Activated T-helper 2 cell treated with anti-CD3 and anti-CD28 coated beads, Interferon-gamma antibody, Interleukin-2, Interleukin-4, amounts not matched to agents 10 μg/mL and 5 μg/mL and 100 μg/mL, durations not matched to agents 14 hours and 24 hours and 36 hours (primary cell): ENCODE data around the gene SCAMP3. TPM values are rescaled to one million over a fixed set of nuclear protein-coding genes. Genes with fewer than 3 reads are reported as not detected.
"Not testable (repeated sequence)": the region's sequence is repeated elsewhere in the genome, so short reads cannot be mapped to it uniquely, and the experiment has no call there.

Experiments
- DNase-seq: peaks from one replicate; pipeline ENCODE4 v3.0.0; 2021; ENCODE audit warnings: low spot score
- H3K27ac Mint-ChIP-seq: one replicate; pipeline ENCODE4 v1.8.0; 2021; ENCODE audit warnings: mixed read lengths
- H3K27me3 Mint-ChIP-seq: one replicate; pipeline ENCODE4 v1.8.0; 2021; ENCODE audit warnings: low read depth, mixed read lengths
- H3K36me3 Mint-ChIP-seq: one replicate; pipeline ENCODE4 v1.8.0; 2021; ENCODE audit warnings: low read depth, mixed read lengths
- H3K4me1 Mint-ChIP-seq: one replicate; pipeline ENCODE4 v1.8.0; 2021; ENCODE audit warnings: low read depth, mixed read lengths
- H3K4me3 Mint-ChIP-seq: one replicate; pipeline ENCODE4 v1.8.0; 2021; ENCODE audit warnings: low read depth, mild to moderate bottlenecking, moderate library complexity, mixed read lengths
- H3K9me3 Mint-ChIP-seq: one replicate; pipeline ENCODE4 v1.8.0; 2021; ENCODE audit warnings: mixed read lengths
- intact Hi-C: fragments of 100-400 bp; cut with micrococcal nuclease; formaldehyde crosslinking; loops from one replicate; pipeline ENCODE4 v1.15.1; 2023
- total RNA-seq: library from RNA; stranded (reverse); gene quantifications from 2 replicates; pipeline ENCODE4 v1.2.3, GENCODE V29; 2022

The SCAMP3 gene
- total RNA-seq, 1 donor from 2014 or later: 113 TPM

GRCh38 chr1:155246796-155247195, 15.4 kb downstream of the SCAMP3 start:
- H3K27me3 Mint-ChIP-seq, H3K27ac Mint-ChIP-seq, DNase-seq, intact Hi-C loops, H3K4me3 Mint-ChIP-seq, H3K9me3 Mint-ChIP-seq: not testable (repeated sequence)
- Mint-ChIP-seq H3K4me1 (peaks cover 24% of the 10 kb centered on the region), H3K36me3 (peaks cover 20% of the 10 kb centered on the region)

DNA sequence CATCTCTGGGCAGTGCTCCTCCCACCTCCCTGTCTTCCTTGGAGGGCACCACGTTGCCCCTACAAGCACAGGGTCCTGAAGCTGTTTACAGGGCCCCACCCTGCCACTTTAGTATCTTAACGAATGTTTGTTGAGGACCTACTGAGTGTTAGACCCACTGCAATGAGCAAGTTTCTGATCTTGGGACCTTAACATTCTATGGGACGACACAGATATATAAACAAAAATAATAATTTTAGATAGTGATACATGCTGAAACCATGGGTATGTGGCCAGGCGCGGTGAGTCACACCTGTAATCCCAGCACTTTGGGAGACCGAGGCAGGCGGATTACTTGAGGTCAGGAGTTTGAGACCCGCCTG, 17.0 kb downstream of the SCAMP3 start:
- peaks cover 20% of the 10 kb centered on the region for H3K36me3 Mint-ChIP-seq
- peak overlapping the region; percentile 77 for H3K4me3 Mint-ChIP-seq
- H3K9me3 Mint-ChIP-seq: no peaks in the 10 kb centered on the region
- intact Hi-C loops: no loop called here
- no peak for DNase-seq
- peak overlapping the region; percentile 87 for H3K27ac Mint-ChIP-seq
- peaks cover 2% of the 10 kb centered on the region for H3K27me3 Mint-ChIP-seq
- peaks cover 35% of the 10 kb centered on the region for H3K4me1 Mint-ChIP-seq

- no peaks in the 10 kb centered on the region for H3K9me3 Mint-ChIP-seq
- peaks cover 20% of the 10 kb centered on the region for H3K36me3 Mint-ChIP-seq
- peaks cover 32% of the 10 kb centered on the region for H3K4me1 Mint-ChIP-seq
Measured at GRCh38 chr1:155244368-155245162, 17.6 kb downstream of the SCAMP3 start.

GRCh38 chr1:155242805-155243358, 19.3 kb downstream of the SCAMP3 start:
- Mint-ChIP-seq H3K36me3 (peaks cover 25% of the 10 kb centered on the region), H3K27me3 (peaks cover 2% of the 10 kb centered on the region), H3K27ac (peak overlapping the region; percentile 83), H3K9me3 (no peaks in the 10 kb centered on the region), H3K4me3 (peak overlapping the region; percentile 77), H3K4me1 (peaks cover 32% of the 10 kb centered on the region)
- DNase-seq: no peak
- intact Hi-C loops: loop anchor here (5.0 kb wide), 3 partner anchors 36 to 444 kb away; partner anchors contain the start of genes DAP3, MTX1, THBS3 and YY1AP1

More at GRCh38 chr1:155244368-155245162, 17.6 kb downstream of the SCAMP3 start:
- intact Hi-C loops: loop anchor here (1.0 to 5.0 kb wide), 4 partner anchors 17 to 443 kb away; partner anchors contain the start of genes DAP3, MTX1, THBS3 and YY1AP1
- DNase-seq: peak; percentile 97
- peak overlapping the region; percentile 87 for H3K27ac Mint-ChIP-seq
- H3K27me3 Mint-ChIP-seq: peaks cover 2% of the 10 kb centered on the region
- H3K4me3 Mint-ChIP-seq: peak overlapping the region; percentile 77

DNA sequence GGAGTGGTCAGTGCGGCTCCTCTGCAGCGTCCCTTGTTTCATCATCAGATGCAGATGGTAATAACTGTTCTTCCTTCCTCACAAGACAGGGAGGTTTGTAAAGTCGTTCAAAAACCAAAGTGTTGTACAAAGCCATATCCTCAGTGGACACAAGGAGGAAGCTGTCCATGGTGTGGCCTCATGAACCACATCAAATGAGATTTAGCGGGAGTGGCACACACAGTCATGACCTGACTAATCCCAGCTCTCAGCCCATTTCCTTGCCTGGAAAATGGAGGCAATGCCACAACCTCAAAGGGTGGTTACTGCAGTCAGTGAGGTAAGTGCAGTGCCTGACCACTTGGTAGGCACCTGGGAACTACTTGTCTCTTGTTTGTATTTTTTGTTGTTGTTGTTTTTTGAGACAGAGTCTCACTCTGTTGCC, 20.3 kb downstream of the SCAMP3 start:
- Mint-ChIP-seq H3K36me3 (peaks cover 19% of the 10 kb centered on the region), H3K4me1 (peaks cover 32% of the 10 kb centered on the region), H3K4me3 (peak overlapping the region; percentile 81), H3K27ac (peak overlapping the region; percentile 75), H3K9me3 (no peaks in the 10 kb centered on the region), H3K27me3 (peaks cover 2% of the 10 kb centered on the region)
- no peak for DNase-seq
- intact Hi-C loops: loop anchor here (5.0 kb wide), 3 partner anchors 35 to 445 kb away; partner anchors contain the start of genes DAP3, MTX1, THBS3 and YY1AP1

GRCh38 chr1:155241069-155241679, 21.0 kb downstream of the SCAMP3 start:
- intact Hi-C loops: loop anchor here (5.0 kb wide), 3 partner anchors 34 to 446 kb away; partner anchors contain the start of genes DAP3, MTX1, THBS3 and YY1AP1
- DNase-seq: peak; percentile 67
- Mint-ChIP-seq H3K27ac (peak overlapping the region; percentile 75), H3K4me1 (peaks cover 32% of the 10 kb centered on the region), H3K4me3 (peak overlapping the region; percentile 81), H3K27me3 (peaks cover 2% of the 10 kb centered on the region), H3K9me3 (no peaks in the 10 kb centered on the region), H3K36me3 (peaks cover 16% of the 10 kb centered on the region)

GRCh38 chr1:155236451-155236850, 25.7 kb downstream of the SCAMP3 start:
- intact Hi-C loops: no loop called here
- Mint-ChIP-seq H3K27me3 (no peaks in the 10 kb centered on the region), H3K36me3 (peaks cover 16% of the 10 kb centered on the region), H3K4me3 (no peak overlapping the region), H3K9me3 (no peaks in the 10 kb centered on the region), H3K27ac (no peak overlapping the region), H3K4me1 (peaks cover 12% of the 10 kb centered on the region)
- DNase-seq: no peak

DNA sequence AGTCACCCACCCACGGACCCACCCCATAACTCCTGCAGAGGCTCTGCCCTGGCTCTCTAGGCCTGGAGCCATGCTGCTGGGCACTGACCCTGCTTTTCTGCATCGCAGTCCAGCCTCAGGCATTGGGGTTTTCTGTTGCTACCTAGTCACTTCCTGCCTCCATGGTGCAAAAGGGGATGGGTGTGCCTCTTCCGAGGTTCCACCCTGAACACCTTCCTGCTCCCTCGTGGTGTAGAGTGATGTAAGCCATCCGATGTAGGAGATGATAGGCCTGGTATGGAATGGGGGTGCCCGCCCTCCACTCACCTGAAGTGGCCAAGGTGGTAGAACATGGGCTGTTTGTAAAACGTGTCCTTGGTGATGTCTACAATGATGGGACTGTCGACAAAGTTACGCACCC, 26.8 kb downstream of the SCAMP3 start:
- DNase-seq, H3K4me3 Mint-ChIP-seq, H3K9me3 Mint-ChIP-seq, intact Hi-C loops, H3K4me1 Mint-ChIP-seq, H3K27me3 Mint-ChIP-seq: not testable (repeated sequence)
- Mint-ChIP-seq H3K27ac (peak overlapping the region; percentile 35), H3K36me3 (peaks cover 16% of the 10 kb centered on the region)

DNA sequence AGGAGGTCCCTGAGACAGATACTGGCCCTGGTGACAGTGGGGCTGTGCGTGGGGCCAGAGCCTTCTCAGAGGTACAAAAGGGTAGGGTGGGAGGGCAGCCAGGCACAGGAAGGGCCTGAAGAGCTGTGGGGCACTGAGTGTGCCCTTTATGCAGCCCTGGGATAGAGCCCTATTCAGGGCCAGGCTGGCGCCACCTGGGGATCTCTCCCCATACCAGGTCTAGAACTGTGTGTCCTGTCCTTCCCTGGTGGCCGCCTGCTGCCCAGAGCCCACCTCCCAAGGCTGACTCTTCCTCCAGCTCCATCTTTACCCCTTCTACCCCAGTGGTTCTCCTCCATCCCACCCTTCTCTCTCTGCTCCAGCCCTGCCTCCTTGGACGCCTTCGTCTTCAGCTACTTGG, 28.7 kb downstream of the SCAMP3 start:
- H3K4me3 Mint-ChIP-seq, H3K27me3 Mint-ChIP-seq, H3K4me1 Mint-ChIP-seq, H3K9me3 Mint-ChIP-seq, DNase-seq, H3K27ac Mint-ChIP-seq, intact Hi-C loops: not testable (repeated sequence)
- H3K36me3 Mint-ChIP-seq: peaks cover 12% of the 10 kb centered on the region

DNA sequence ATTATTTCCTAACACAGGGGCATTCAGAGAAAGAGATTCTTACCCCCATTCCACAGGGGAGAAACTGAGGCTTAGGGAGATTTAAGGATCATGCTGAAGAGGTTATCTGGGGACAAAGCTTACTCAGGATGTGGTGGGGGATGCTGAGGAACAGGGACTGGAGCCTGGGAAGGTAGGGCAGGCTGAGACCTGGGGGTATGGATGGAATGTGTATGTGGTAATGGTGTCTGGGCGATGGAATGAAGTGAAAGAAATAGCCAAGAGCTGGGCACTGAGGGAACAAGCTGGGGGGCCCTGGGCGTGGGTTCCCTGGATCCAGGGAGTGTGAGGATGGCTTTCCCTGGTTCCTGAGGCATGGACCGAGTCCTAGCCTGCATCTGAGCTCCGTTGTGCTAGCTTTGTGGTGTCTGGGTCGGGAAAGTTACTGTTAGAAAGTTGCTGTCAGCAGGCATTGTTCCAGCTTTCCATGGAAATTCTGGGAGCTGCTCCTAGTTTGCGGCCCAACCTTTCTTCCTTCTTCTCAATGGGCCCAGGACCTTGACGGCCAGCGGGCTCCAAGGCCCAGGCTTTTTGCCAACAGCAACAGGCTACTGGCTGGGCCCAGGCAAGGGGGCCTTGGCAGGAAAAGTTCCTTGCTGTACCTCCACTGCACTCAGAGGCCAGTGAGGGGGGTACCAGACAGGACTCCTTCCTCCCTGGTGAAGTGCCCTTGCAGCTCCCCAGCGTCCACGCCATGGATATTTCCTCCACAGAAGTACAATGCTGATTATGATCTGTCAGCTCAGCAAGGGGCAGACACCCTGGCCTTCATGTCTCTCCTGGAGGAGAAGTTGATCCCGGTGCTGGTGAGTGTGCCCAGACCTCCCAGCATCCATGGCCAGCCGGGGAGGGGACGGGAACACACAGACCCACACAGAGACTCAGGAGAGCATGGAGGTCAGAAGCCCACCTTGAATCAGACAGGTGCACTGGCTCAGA, 29.9 kb downstream of the SCAMP3 start:
- intact Hi-C loops, H3K27ac Mint-ChIP-seq: not testable (repeated sequence)
- H3K4me1 Mint-ChIP-seq: peaks cover 10% of the 10 kb centered on the region

GRCh38 chr1:155231302-155231701, 30.9 kb downstream of the SCAMP3 start:
- peaks cover 13% of the 10 kb centered on the region for H3K4me1 Mint-ChIP-seq
- peaks cover 11% of the 10 kb centered on the region for H3K36me3 Mint-ChIP-seq
- H3K27me3 Mint-ChIP-seq, H3K9me3 Mint-ChIP-seq, H3K4me3 Mint-ChIP-seq, H3K27ac Mint-ChIP-seq, intact Hi-C loops, DNase-seq: not testable (repeated sequence)

More for the DNA sequence above, 29.9 kb downstream of the SCAMP3 start:
- H3K4me3 Mint-ChIP-seq, H3K27me3 Mint-ChIP-seq, DNase-seq, H3K9me3 Mint-ChIP-seq: not testable (repeated sequence)
- peaks cover 11% of the 10 kb centered on the region for H3K36me3 Mint-ChIP-seq

- Mint-ChIP-seq H3K4me3 (peak overlapping the region; percentile 95), H3K9me3 (no peaks in the 10 kb centered on the region), H3K4me1 (peaks cover 26% of the 10 kb centered on the region), H3K27ac (peak overlapping the region; percentile 94), H3K36me3 (peaks cover 14% of the 10 kb centered on the region), H3K27me3 (no peaks in the 10 kb centered on the region)
- intact Hi-C loops: loop anchor here (5.0 kb wide), 1 partner anchor 36 kb away; no protein-coding TSS in a partner anchor
- no peak for DNase-seq
Measured at GRCh38 chr1:155228096-155228427, 34.1 kb downstream of the SCAMP3 start.
